ENCODE data around the gene HRH2.

Gene HRH2

DNA sequence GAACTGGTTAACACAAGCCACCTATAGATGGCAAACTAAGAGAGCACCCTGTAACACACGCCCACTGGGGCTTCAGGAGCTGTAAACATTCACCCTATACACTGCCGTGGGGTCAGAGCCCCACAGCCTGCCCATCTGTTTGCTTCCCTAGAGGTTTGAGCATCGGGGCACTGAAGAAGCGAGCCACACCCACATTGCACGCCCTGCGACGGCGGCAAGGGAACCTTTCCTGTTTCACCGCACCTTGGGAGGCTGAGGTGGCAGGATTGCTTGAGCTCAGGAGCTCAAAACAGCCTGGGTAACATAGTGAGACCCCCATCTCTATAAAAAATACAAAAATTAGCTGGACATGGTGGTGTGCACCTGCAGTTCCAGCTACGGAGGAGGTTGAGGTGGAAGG lies 76.6 kb downstream of the HRH2 start:
- Histone ChIP-seq H3K4me1 (ENCODE audit: low read depth, poor library complexity, severe bottlenecking) (no peaks in the 10 kb centered on the region), H3K4me3 (IDR thresholded peaks at IDR 0.05; ENCODE audit: insufficient read depth, low read depth, low read length) (no peak overlapping the region), H3K9ac (no peak overlapping the region), H3K27me3 (ENCODE audit: insufficient read depth, low read depth) (no peaks in the 10 kb centered on the region), H3K79me2 (ENCODE audit: insufficient read depth, low read depth) (no peaks in the 10 kb centered on the region), H3K4me2 (no peak overlapping the region), H3K36me3 (ENCODE audit: insufficient read depth) (no peaks in the 10 kb centered on the region), H3K27ac (no peak overlapping the region), H4K20me1 (ENCODE audit: insufficient read depth) (no peaks in the 10 kb centered on the region), H2AFZ (ENCODE audit: low read depth) (no peak overlapping the region)
- TF ChIP-seq, protein P1, sequence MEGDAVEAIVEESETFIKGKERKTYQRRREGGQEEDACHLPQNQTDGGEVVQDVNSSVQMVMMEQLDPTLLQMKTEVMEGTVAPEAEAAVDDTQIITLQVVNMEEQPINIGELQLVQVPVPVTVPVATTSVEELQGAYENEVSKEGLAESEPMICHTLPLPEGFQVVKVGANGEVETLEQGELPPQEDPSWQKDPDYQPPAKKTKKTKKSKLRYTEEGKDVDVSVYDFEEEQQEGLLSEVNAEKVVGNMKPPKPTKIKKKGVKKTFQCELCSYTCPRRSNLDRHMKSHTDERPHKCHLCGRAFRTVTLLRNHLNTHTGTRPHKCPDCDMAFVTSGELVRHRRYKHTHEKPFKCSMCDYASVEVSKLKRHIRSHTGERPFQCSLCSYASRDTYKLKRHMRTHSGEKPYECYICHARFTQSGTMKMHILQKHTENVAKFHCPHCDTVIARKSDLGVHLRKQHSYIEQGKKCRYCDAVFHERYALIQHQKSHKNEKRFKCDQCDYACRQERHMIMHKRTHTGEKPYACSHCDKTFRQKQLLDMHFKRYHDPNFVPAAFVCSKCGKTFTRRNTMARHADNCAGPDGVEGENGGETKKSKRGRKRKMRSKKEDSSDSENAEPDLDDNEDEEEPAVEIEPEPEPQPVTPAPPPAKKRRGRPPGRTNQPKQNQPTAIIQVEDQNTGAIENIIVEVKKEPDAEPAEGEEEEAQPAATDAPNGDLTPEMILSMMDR (conservative IDR thresholded peaks at IDR 0.05; ENCODE audit: low read depth, low read length), result no peak

DNA sequence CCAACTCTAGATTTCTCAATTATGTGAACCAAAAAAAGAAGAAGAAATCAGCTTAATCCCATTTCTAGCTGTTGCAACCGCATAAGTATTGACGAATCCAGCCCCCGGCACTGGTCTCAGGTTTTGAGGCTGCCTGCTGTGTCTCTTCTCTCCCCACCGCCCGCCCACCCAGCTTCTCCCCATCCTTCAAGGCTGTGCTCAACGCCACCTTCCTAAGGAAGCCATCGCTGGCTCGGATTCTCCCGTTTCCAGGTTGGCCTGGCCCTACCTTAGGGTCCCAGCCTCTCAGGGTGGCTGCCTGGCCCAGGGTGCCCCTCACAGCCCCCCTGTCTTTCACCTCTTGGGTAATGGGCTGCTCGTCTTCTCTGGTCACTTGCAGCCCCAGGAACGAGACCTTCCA lies 77.8 kb downstream of the HRH2 start:
- Histone ChIP-seq H3K9ac (no peak overlapping the region), H4K20me1 (ENCODE audit: insufficient read depth) (no peaks in the 10 kb centered on the region), H3K27me3 (ENCODE audit: insufficient read depth, low read depth) (no peaks in the 10 kb centered on the region), H3K4me2 (no peak overlapping the region), H3K4me1 (ENCODE audit: low read depth, poor library complexity, severe bottlenecking) (no peaks in the 10 kb centered on the region), H3K79me2 (ENCODE audit: insufficient read depth, low read depth) (no peaks in the 10 kb centered on the region), H3K4me3 (IDR thresholded peaks at IDR 0.05; ENCODE audit: insufficient read depth, low read depth, low read length) (no peak overlapping the region), H3K27ac (no peak overlapping the region), H2AFZ (ENCODE audit: low read depth) (no peak overlapping the region), H3K36me3 (ENCODE audit: insufficient read depth) (no peaks in the 10 kb centered on the region)
- TF ChIP-seq, protein P1 (conservative IDR thresholded peaks at IDR 0.05; ENCODE audit: low read depth, low read length), result no peak

DNA sequence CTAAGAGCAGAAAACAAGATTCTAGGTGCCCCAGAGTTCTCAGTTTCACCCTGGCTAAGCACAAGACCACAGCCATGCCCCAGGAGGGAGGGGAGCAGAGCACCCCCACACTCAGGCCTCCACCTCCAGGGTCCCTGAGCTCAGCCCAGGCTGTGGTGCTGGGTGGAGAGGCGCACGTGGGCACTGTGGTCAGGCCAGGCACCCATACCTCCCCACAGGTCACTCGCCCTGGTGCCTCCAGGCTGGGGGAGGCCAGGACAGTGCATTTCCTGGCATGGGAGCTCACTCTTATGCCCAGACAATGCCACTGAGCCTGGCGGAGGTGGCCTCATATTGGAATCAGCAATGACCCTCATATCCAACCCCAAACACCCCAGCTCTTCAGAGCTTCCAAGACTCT lies 78.8 kb downstream of the HRH2 start:
- TF ChIP-seq, protein P1 (conservative IDR thresholded peaks at IDR 0.05; ENCODE audit: low read depth, low read length), result no peak
- Histone ChIP-seq H3K9ac (no peak overlapping the region), H2AFZ (ENCODE audit: low read depth) (no peak overlapping the region), H4K20me1 (ENCODE audit: insufficient read depth) (no peaks in the 10 kb centered on the region), H3K36me3 (ENCODE audit: insufficient read depth) (no peaks in the 10 kb centered on the region), H3K4me3 (IDR thresholded peaks at IDR 0.05; ENCODE audit: insufficient read depth, low read depth, low read length) (no peak overlapping the region), H3K27me3 (ENCODE audit: insufficient read depth, low read depth) (no peaks in the 10 kb centered on the region), H3K4me2 (no peak overlapping the region), H3K79me2 (ENCODE audit: insufficient read depth, low read depth) (no peaks in the 10 kb centered on the region), H3K4me1 (ENCODE audit: low read depth, poor library complexity, severe bottlenecking) (no peaks in the 10 kb centered on the region), H3K27ac (no peak overlapping the region)

DNA sequence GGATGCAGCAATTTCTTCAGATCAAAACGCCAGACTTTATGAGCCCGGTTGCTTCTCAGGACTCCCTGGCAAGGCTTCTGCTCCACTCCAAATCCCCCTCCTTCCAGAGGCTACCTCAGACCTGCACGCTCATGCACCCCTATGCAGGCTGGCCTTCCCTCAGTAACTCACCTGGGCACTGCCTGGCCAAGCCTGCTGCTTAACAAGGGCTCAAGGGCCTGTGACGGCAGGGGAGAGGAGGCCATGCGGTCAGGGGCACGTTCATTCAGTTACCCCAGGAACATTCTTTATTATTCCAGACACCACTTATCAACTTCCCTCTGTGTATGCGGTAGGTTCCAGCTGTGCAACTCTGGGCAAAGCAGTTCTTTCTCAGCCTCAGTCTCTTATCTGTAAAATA lies 79.6 kb downstream of the HRH2 start:
- no peaks in the 10 kb centered on the region for H3K4me1 ChIP-seq (ENCODE audit: low read depth, poor library complexity, severe bottlenecking)
- no peak overlapping the region for H3K9ac ChIP-seq
- H4K20me1 ChIP-seq (ENCODE audit: insufficient read depth), result no peaks in the 10 kb centered on the region
- no peak overlapping the region for H3K27ac ChIP-seq
- no peak overlapping the region for H2AFZ ChIP-seq (ENCODE audit: low read depth)
- no peaks in the 10 kb centered on the region for H3K36me3 ChIP-seq (ENCODE audit: insufficient read depth)
- no peaks in the 10 kb centered on the region for H3K27me3 ChIP-seq (ENCODE audit: insufficient read depth, low read depth)
- H3K4me3 ChIP-seq (IDR thresholded peaks at IDR 0.05; ENCODE audit: insufficient read depth, low read depth, low read length), result no peak overlapping the region
- TF ChIP-seq, protein P1 (conservative IDR thresholded peaks at IDR 0.05; ENCODE audit: low read depth, low read length), result no peak
- no peaks in the 10 kb centered on the region for H3K79me2 ChIP-seq (ENCODE audit: insufficient read depth, low read depth)
- no peak overlapping the region for H3K4me2 ChIP-seq

DNA sequence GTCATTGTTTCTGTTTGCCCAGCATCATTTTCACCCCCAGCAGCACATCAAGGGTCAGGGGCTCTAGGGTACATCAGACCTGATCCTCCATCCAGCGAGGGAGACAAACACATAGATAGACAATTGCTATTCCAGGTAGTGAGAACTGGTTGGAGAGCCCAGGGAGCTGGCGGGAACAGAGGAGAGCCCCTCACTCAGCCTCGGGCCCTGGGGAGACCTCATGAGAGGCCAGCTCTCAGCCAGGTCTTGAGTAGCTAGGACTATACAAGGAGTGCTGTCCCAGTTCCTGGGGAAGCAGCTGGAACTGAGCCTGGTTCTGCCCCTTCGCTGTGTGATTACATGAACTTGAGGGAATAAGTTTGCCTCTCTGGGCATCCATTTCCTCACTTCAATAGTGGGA lies 80.3 kb downstream of the HRH2 start:
- Histone ChIP-seq H3K27ac (no peak overlapping the region), H3K79me2 (ENCODE audit: insufficient read depth, low read depth) (no peaks in the 10 kb centered on the region), H3K4me2 (no peak overlapping the region), H3K4me1 (ENCODE audit: low read depth, poor library complexity, severe bottlenecking) (no peaks in the 10 kb centered on the region), H3K27me3 (ENCODE audit: insufficient read depth, low read depth) (no peaks in the 10 kb centered on the region), H3K9ac (no peak overlapping the region), H2AFZ (ENCODE audit: low read depth) (no peak overlapping the region), H4K20me1 (ENCODE audit: insufficient read depth) (no peaks in the 10 kb centered on the region), H3K4me3 (IDR thresholded peaks at IDR 0.05; ENCODE audit: insufficient read depth, low read depth, low read length) (no peak overlapping the region), H3K36me3 (ENCODE audit: insufficient read depth) (no peaks in the 10 kb centered on the region)
- TF ChIP-seq, protein P1 (conservative IDR thresholded peaks at IDR 0.05; ENCODE audit: low read depth, low read length), result no peak
